Renal cortex interstitium (tissue), 11 donors: ENCODE data around the gene EFCAB11. TPM values are rescaled to one million over a fixed set of nuclear protein-coding genes. Genes with fewer than 3 reads are reported as not detected.

Experiments used
- DNase-seq, 11 donors: peaks; one replicate each; pipeline ENCODE4 v3.0.0-alpha.2; 2013; ENCODE audit warnings: low read depth in 9 of 11, low spot score in 4 of 11; ENCODE audit errors: extremely low read depth in 1 of 11
- polyA plus RNA-seq, 3 donors: library from polyadenylated mRNA; unstranded; fragments of 120-200 nt; gene quantifications; one replicate each; pipeline ENCODE4 v1.2.1, GENCODE V29; 2013; ENCODE audit not compliant: insufficient read length in 3 of 3

Gene EFCAB11
- polyA plus RNA-seq, 3 donors: 17.3 to 21.7 (median 19.9) TPM

GRCh38 chr14:89922031-89922907 is 32.3 kb downstream of the EFCAB11 start:
- no peak for DNase-seq

GRCh38 chr14:89921346-89921745 is 33.2 kb downstream of the EFCAB11 start:
- DNase-seq: no peak

GRCh38 chr14:89920056-89920455 is 34.5 kb downstream of the EFCAB11 start:
- DNase-seq: no peak

- no peak for DNase-seq
These were observed 35.8 kb downstream of the EFCAB11 start for GRCh38 chr14:89918721-89919120.

GRCh38 chr14:89915114-89915878 is 39.2 kb downstream of the EFCAB11 start:
- peak in 7 of 11 donors; percentile 32 to 74 (median 58) for DNase-seq

GRCh38 chr14:89912667-89913211 is 41.8 kb downstream of the EFCAB11 start:
- DNase-seq: peak in 9 of 11 donors; percentile 62 to 89 (median 75)

- no peak for DNase-seq
These were observed 42.3 kb downstream of the EFCAB11 start for GRCh38 chr14:89912221-89912620.

- peak in 5 of 11 donors; percentile 36 to 60 (median 39) for DNase-seq
These were observed 43.3 kb downstream of the EFCAB11 start for GRCh38 chr14:89911010-89911919.

GRCh38 chr14:89910691-89911009 is 43.9 kb downstream of the EFCAB11 start:
- no peak for DNase-seq

GRCh38 chr14:89909586-89909985 is 44.9 kb downstream of the EFCAB11 start:
- no peak for DNase-seq

GRCh38 chr14:89908712-89909450 is 45.6 kb downstream of the EFCAB11 start:
- no peak for DNase-seq

- DNase-seq: no peak
These were observed 46.9 kb downstream of the EFCAB11 start for GRCh38 chr14:89907655-89908054.

- no peak for DNase-seq
These were observed 48.5 kb downstream of the EFCAB11 start for GRCh38 chr14:89906000-89906399.

- DNase-seq: no peak
These were observed 51.1 kb downstream of the EFCAB11 start for GRCh38 chr14:89903340-89903952.

- DNase-seq: no peak
These were observed 51.6 kb downstream of the EFCAB11 start for GRCh38 chr14:89902881-89903280.

- DNase-seq: no peak
These were observed 53.7 kb downstream of the EFCAB11 start for GRCh38 chr14:89900802-89901201.

GRCh38 chr14:89899917-89900663 is 54.4 kb downstream of the EFCAB11 start:
- DNase-seq: no peak
